ENCODE results near the gene FBXW8.

The FBXW8 gene

DNA sequence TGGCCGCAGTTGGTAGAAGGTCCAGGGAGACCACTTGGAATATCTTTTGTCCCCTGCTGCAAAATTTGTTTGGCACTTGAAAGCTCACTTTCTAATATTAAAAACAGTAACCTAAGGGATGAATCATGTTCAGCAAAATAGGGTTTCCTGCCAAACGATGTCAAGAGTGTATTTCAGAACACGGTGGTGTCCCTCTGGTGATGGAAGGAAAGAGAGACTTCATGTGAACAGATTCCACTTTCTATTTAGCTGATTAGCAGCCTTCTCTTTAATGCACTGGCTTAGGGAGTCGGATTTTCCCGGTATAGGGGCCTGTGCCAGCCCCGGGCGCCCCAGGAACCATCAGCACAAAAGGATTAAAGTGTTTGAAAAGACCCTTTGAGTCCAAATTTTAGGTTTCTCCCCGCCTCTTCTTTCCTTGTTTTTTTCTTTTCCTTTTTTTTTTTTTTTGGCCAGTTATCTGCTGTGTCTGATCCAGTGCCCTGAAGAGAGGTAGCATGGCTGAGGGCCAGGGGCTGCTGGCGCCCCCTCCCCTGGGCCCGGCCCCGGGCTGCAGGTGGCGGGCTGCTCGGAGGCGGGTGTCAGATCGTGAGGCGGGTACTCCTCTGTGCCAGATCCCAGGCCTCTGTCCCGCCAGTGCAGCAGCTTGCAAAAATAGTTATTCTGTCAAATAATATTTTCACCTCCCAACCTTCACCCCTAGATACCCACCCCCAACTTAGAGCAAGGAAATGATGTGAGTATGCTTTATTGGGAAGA lies 100.1 kb downstream of the FBXW8 start:
- no peak for TF ChIP-seq ZFX (IDR thresholded peaks at IDR 0.05)
- TF ChIP-seq, protein P1, sequence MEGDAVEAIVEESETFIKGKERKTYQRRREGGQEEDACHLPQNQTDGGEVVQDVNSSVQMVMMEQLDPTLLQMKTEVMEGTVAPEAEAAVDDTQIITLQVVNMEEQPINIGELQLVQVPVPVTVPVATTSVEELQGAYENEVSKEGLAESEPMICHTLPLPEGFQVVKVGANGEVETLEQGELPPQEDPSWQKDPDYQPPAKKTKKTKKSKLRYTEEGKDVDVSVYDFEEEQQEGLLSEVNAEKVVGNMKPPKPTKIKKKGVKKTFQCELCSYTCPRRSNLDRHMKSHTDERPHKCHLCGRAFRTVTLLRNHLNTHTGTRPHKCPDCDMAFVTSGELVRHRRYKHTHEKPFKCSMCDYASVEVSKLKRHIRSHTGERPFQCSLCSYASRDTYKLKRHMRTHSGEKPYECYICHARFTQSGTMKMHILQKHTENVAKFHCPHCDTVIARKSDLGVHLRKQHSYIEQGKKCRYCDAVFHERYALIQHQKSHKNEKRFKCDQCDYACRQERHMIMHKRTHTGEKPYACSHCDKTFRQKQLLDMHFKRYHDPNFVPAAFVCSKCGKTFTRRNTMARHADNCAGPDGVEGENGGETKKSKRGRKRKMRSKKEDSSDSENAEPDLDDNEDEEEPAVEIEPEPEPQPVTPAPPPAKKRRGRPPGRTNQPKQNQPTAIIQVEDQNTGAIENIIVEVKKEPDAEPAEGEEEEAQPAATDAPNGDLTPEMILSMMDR (conservative IDR thresholded peaks at IDR 0.05): no peak
- H3K27ac ChIP-seq: no peak overlapping the region

DNA sequence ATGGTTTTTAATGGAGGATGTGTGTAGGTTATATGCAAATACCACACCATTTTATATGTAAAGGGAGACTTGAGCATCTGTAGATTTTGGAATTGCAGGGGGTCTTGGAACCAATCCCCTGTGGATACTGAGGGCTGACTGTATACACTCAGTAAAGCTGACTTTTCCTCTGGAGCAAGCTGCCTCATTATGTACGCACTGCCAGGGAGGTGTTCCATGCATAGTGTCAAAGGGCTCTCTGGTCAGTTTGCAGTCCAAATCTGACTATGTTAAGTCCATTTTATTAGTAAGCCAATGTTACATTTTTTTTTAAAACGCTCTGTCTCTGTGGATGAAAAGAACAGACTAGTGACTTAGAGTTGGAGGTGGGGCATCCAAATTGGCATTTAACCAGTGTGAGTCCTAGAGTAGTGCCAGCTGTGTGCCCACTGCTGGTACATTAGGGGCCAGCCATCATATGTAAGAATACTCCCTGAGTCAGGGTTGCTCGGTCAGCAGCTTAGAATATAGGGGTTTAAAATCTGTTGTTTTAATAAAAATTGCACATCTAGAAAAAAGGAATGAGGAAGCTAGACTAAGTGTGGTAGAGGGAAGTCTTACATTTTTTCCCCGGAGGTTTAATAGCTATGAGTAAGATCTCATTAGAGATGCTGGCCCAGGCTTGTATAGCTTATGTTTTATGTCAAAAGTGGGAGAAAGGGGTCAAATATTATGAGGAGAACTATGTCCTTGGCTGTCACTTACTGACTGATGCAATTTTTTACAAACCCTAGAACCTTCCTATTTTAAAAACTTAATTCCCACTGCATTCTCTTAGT lies 101.4 kb downstream of the FBXW8 start:
- H3K27ac ChIP-seq: no peak overlapping the region
- TF ChIP-seq ZFX (IDR thresholded peaks at IDR 0.05): no peak
- TF ChIP-seq, protein P1 (conservative IDR thresholded peaks at IDR 0.05): no peak

DNA sequence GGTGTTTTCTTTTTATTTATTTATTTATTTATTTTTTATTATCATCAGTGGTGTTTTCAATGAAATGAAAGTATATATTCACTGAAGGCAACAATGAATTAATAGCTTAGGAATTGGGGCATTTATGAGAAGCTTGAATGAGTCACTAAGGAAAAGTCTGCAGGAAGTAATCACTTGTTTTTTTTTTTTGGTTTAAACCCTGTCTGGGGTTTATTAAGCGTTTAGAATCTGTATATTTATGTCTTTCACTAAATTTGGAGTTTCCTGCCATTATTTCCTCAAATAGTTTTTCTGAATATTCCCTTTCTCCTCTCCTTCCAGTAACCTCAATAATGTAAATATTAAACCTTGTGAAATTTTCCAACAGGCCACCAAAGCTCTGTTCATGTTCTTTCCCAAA lies 103.0 kb downstream of the FBXW8 start:
- TF ChIP-seq, protein P1 (conservative IDR thresholded peaks at IDR 0.05): no peak
- no peak for TF ChIP-seq ZFX (IDR thresholded peaks at IDR 0.05)
- no peak overlapping the region for H3K27ac ChIP-seq

DNA sequence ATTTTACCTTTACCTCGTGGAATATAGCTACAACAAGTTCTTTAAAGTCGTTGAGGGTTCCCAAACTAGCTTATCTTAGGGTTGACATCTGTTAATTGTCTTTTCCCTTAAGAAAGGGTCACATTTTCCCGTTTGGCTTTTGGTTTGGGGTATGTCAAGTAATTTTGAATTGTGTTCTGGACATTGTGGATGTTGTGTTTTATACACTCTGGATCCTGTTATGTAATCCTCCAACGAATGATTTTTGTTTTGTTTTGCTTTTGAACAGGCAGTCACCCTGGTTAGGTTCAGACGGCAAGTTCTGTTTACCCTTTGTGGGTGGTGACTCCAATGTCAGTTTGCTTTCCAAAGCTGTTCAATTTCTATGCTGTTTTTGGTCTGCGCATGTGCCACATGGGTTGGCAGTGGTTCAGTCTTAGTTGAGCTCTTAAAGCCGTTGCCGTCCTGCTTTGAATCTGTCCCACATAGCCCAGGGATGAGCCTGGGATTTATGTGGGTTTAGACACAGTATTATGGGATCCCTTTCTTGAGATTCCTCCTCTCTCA lies 103.7 kb downstream of the FBXW8 start:
- no peak overlapping the region for H3K27ac ChIP-seq
- TF ChIP-seq ZFX (IDR thresholded peaks at IDR 0.05): no peak
- TF ChIP-seq, protein P1 (conservative IDR thresholded peaks at IDR 0.05): no peak

DNA sequence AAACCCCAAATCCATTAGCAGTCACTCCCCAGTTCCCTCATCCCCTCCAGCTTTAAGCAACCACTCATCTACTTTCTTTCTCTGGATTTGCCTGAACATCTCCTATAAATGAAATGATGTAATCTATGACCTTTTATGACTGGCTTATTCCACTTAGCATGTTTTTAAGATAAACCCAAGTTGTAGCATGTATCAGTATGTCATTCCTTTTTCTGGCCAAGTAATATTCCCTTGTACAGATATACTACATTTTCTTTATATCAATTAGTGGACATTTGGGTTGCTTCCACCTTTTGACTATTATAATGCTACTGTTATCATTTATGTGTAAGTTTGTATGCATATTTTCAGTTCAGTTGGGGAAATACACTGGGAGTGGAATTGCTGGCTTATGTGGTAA lies 105.1 kb downstream of the FBXW8 start:
- no peak overlapping the region for H3K27ac ChIP-seq
- no peak for TF ChIP-seq ZFX (IDR thresholded peaks at IDR 0.05)
- TF ChIP-seq, protein P1 (conservative IDR thresholded peaks at IDR 0.05): no peak

DNA sequence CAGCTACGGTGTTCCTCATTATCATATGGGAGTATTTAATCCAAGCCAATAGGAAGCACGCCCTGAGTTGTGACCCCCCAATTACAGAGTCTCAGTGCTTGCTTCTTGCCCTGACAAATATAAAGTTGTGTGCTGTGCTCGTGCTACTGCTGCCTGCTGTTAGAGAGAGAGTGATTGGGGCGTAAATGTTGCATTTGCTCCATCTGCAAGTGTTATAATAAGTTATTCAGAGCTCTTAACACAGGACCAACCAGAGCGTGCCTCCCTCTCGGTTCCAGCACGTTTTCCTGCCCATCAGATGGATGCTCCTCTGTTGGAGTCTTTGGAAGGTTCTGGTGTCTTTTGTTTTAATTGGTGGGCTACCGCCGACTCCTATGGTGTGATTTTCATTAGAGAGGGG lies 107.1 kb downstream of the FBXW8 start:
- no peak overlapping the region for H3K27ac ChIP-seq
- TF ChIP-seq ZFX (IDR thresholded peaks at IDR 0.05): no peak
- TF ChIP-seq, protein P1 (conservative IDR thresholded peaks at IDR 0.05): no peak

DNA sequence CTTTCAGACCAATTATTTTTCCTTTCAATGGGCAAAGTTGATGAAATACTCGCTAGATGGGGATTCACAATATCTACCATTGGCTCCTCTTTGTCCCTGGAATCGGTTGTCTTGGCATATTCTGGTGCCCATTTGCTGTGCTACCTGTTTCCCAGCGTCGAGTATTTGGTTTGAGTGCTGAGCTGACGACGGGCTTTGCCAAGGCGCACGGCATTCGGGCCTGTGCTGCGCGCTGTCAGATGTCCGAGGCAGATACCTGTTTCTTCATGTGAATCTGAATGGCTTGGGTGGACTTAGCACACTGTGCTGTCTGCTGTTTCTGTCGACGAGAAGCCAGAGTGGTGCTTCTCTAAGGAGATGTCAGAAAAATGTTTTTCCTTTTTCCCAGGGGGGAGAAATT lies 107.5 kb downstream of the FBXW8 start:
- no peak for TF ChIP-seq ZFX (IDR thresholded peaks at IDR 0.05)
- H3K27ac ChIP-seq: no peak overlapping the region
